ENCODE data around the gene ARHGAP22. TPM values are rescaled to one million over a fixed set of nuclear protein-coding genes. Genes with fewer than 3 reads are reported as not detected.

Gene ARHGAP22
- total and polyA plus RNA-seq, 2 experiments from 2014 or later = 4.8 to 10.7 TPM

GRCh38 chr10:48412933-48413332 lies 191.9 kb downstream of the ARHGAP22 start (continued):
- TF ChIP-seq ZNF462 (CRISPR knock-in tag; IDR thresholded peaks at IDR 0.05) (no peak), ZNF331 (CRISPR knock-in tag; IDR thresholded peaks at IDR 0.05; ENCODE audit: low read depth) (no peak), CTCF (conservative IDR thresholded peaks at IDR 0.05; ENCODE audit: low read depth in 2 of 2) (no peak)

GRCh38 chr10:48412081-48412480 lies 192.8 kb downstream of the ARHGAP22 start:
- Histone ChIP-seq H3K27me3 (ENCODE audit: insufficient read depth) (no peaks in the 10 kb centered on the region), H3K36me3 (ENCODE audit: insufficient read depth) (no peaks in the 10 kb centered on the region), H3K4me1 (ENCODE audit: insufficient read depth) (no peaks in the 10 kb centered on the region), H3K4me2 (no peak overlapping the region), H3F3A (replicated peaks; ENCODE audit: low read depth) (no peaks in the 10 kb centered on the region), H3K9me2 (ENCODE audit: insufficient read depth) (no peaks in the 10 kb centered on the region), H3K27ac (ENCODE audit: low read depth) (no peak overlapping the region), H3K4me3 (no peak overlapping the region), H4K20me1 (replicated peaks; ENCODE audit: insufficient read depth) (no peaks in the 10 kb centered on the region), H3K79me2 (replicated peaks; ENCODE audit: insufficient read depth) (no peaks in the 10 kb centered on the region), H2AFZ (no peak overlapping the region)
- Mint-ChIP-seq H3K27ac (no peak overlapping the region), H3K9me3 (peaks cover 3% of the 10 kb centered on the region; the same call in 1 of the 3 replicates), H3K36me3 (ENCODE audit: low read depth) (peaks cover 32% of the 10 kb centered on the region), H3K4me3 (no peak overlapping the region), H3K4me1 (no peaks in the 10 kb centered on the region), H3K27me3 (ENCODE audit: insufficient read depth, low read depth, poor library complexity) (no peaks in the 10 kb centered on the region)
- DNase-seq (ENCODE audit: low spot score) (no peak), ATAC-seq (no peak)
- TF ChIP-seq ZNF114 (CRISPR knock-in tag; IDR thresholded peaks at IDR 0.05) (no peak), POLR2AphosphoS5 (IDR thresholded peaks at IDR 0.05; ENCODE audit: low read depth) (no peak), EZH2phosphoT487 (IDR thresholded peaks at IDR 0.05; ENCODE audit: unreplicated experiment) (no peak), CREB1 (CRISPR knock-in tag; IDR thresholded peaks at IDR 0.05; ENCODE audit: low read depth) (no peak), ZNF462 (CRISPR knock-in tag; IDR thresholded peaks at IDR 0.05) (no peak)

Measured in GM23338 (cell line).